PC-9 (cell line): Measurements from ENCODE around the gene ICOSLG.

Source experiments
- EZH2 ChIP-seq: fragments of 200-600 bp; sonication (generic); IDR thresholded peaks from 2 replicates; pipeline ENCODE4 v1.8.0; 2017; ENCODE audit warnings: antibody characterized with exemption, low read depth
- TF ChIP-seq, protein P1 (sequence below): fragments of 200-600 bp; sonication (generic); conservative IDR thresholded peaks from 2 replicates; pipeline ENCODE4 v1.6.1; 2017; ENCODE audit warnings: mixed run types, antibody characterized with exemption, mild to moderate bottlenecking, moderate library complexity

GRCh38 chr21:44263221-44263760 is 22.5 kb upstream of the ICOSLG start:
- TF ChIP-seq, protein P1, sequence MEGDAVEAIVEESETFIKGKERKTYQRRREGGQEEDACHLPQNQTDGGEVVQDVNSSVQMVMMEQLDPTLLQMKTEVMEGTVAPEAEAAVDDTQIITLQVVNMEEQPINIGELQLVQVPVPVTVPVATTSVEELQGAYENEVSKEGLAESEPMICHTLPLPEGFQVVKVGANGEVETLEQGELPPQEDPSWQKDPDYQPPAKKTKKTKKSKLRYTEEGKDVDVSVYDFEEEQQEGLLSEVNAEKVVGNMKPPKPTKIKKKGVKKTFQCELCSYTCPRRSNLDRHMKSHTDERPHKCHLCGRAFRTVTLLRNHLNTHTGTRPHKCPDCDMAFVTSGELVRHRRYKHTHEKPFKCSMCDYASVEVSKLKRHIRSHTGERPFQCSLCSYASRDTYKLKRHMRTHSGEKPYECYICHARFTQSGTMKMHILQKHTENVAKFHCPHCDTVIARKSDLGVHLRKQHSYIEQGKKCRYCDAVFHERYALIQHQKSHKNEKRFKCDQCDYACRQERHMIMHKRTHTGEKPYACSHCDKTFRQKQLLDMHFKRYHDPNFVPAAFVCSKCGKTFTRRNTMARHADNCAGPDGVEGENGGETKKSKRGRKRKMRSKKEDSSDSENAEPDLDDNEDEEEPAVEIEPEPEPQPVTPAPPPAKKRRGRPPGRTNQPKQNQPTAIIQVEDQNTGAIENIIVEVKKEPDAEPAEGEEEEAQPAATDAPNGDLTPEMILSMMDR = no peak
- no peak for TF ChIP-seq EZH2
